GM12865 (cell line): ENCODE results near the gene PABPC3.

Experiments
- DNase-seq: peaks from one replicate; pipeline ENCODE4 v3.0.0; 2010; ENCODE audit warnings: low read depth
- H3K4me3 ChIP-seq: 2 replicates; pipeline ENCODE4 v1.5.1; 2011; ENCODE audit warnings: mild to moderate bottlenecking, low read depth, low read length, control low read depth
- TF ChIP-seq, protein P1 (sequence below): IDR thresholded peaks from 2 replicates; pipeline ENCODE4 v1.5.1; 2011; ENCODE audit warnings: low read length, control low read depth, low read depth, inconsistent platforms; ENCODE audit not compliant: insufficient read depth; ENCODE audit errors: missing control alignments

Gene PABPC3

DNA sequence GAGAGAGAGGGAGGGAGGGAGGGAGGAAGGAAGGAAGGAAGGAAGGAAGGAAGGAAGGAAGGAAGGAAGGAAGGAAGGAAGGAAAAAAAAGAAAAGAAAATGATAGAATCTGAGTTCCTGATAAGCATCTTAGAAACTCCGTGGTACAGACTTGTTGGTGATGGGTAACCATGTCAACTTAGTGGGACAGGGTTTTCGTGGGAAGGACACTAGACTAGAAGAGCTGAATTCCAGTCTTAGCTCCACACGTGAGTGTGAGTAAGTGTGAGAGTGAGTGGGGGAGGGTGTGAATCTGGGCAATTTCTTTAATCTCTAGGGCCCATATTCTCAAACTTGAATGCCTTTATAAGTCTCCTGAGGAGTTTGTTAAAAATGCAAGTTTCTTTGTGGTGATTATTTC, 35.0 kb downstream of the PABPC3 start:
- H3K4me3 ChIP-seq = no peak overlapping the region
- no peak for DNase-seq
- TF ChIP-seq, protein P1, sequence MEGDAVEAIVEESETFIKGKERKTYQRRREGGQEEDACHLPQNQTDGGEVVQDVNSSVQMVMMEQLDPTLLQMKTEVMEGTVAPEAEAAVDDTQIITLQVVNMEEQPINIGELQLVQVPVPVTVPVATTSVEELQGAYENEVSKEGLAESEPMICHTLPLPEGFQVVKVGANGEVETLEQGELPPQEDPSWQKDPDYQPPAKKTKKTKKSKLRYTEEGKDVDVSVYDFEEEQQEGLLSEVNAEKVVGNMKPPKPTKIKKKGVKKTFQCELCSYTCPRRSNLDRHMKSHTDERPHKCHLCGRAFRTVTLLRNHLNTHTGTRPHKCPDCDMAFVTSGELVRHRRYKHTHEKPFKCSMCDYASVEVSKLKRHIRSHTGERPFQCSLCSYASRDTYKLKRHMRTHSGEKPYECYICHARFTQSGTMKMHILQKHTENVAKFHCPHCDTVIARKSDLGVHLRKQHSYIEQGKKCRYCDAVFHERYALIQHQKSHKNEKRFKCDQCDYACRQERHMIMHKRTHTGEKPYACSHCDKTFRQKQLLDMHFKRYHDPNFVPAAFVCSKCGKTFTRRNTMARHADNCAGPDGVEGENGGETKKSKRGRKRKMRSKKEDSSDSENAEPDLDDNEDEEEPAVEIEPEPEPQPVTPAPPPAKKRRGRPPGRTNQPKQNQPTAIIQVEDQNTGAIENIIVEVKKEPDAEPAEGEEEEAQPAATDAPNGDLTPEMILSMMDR = no peak

DNA sequence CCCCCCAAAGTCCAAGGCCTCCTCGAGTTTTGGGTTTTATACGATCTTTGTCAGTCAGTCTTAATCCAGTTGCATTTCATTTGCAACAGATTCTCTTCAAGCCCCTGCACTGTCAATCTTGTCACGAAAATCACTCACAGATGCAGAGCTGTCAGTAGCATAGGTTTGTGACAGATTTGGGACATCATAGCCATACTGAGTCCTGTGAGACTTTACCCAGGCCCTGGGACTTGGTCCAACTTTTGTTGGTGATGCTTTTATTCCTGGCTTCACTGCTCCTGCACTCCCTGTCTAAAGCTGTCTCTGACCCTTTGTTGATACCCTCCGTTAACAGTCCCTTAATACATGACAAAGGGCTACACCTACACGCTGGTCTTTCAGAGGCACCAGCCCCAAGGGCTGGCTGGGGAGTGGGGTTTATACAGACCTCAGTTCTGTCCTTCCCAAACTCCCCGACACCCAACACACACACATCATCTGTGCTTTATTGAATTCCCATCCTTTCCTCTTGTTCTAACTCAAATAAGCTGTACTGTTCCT, 36.0 kb downstream of the PABPC3 start:
- no peak overlapping the region for H3K4me3 ChIP-seq
- DNase-seq = no peak
- TF ChIP-seq, protein P1 = no peak

DNA sequence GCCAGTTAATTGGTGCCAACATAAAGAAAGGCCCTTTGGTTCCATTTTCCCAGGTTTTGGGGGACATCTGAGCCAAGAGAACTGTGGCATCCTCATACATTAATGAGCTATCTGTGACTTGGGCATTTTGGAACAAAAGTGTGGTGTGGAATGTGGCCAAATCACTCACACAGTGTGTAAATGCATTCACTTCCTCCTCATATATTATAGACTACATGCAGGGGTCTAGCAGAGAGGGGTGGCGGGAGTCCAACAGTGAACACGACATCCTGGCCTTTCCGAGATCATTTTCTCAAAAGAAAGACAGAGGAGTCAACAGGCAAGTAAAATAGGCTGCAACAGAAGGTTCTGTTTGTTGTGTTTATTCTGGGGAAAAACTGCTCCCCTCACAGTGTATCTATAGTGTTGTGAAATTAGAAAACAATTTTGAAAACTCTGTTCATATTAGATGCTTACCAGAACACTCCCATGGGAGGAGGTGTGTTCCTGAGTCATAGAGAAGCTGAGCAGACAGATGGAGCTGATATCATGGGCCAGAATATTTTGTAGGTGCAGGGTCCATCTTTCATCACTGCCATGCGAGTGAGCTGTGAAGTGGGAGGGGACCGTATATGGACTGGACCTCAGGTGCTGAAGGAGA, 36.9 kb downstream of the PABPC3 start:
- DNase-seq = no peak
- H3K4me3 ChIP-seq = no peak overlapping the region
- TF ChIP-seq, protein P1 = no peak

DNA sequence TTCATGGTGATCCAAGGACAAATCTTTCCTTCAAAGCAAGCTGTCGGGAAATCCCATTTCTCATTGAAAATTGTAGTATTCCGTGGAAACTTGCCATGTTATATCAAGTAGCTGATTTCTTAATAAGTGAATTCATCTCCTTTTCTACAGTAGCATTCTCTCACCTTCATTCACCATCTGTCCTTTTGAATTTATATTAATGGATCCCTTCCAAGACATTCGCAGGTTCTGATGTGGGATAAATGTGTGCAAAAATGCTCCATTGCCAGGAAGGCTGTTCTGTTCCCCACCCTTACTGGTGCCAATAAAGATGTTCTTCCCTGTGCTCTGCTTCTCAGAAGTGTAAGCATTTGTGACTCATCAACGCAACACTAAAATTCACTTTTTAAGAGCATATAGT, 40.0 kb downstream of the PABPC3 start:
- TF ChIP-seq, protein P1 = no peak
- H3K4me3 ChIP-seq = no peak overlapping the region
- no peak for DNase-seq

DNA sequence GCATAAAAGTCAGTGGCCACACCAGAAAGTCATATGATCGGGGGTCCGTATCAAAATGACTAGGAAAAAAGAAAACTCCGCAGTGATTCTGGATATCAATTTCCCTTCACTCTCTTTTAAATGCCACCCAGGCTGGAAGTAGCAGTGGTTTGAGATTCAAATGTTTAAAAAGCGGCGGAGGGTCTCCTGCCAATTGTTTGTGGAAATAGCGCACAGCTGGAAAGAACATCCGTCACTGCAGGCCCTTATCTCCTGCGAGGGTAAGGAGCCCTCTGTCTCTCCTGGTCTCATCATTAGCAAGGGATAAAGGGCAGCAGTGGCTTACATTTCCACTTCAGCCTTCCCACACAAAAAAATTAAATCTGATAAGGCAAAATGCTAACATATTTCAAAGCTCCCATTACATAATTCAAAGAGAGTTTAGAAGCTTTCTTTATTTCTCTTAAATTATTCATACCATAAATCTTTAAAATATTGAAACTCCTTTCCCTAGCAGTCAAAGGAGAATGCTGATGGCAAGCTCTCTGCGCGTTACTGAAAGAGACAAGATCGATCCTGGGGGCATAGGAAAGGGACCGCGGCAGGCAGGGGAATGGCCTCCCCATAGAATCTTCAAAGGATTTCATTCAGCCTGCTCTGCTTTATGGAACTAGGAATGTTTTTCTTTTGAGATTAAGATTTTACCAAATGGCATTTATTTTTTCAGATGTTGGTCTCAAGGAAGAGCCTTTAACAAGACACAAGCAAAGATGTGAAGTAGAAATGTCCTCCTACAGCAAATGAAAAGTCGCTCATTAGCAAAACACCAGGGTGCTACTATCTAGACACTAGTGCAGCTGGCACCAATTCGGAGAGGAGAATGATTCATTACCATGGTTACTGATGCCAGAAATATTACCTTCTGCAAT, 41.2 kb downstream of the PABPC3 start:
- TF ChIP-seq, protein P1 = no peak
- no peak for DNase-seq
- H3K4me3 ChIP-seq = no peak overlapping the region

DNA sequence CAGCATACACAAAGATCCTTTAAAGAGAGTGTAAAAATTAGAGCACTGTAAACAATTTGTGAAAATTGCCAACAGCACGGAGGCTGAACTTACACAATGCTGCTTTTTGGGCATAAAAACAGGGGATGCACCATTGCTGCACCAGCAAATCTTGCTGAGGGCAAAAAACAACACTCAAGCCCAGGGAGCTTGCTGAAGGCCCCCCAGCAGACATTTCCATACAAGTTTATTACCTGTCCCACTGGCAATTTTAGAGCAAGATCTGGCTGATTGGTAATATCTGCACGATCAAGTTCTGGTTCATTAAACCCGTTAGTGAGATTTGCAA, 41.8 kb downstream of the PABPC3 start:
- TF ChIP-seq, protein P1 = no peak
- no peak overlapping the region for H3K4me3 ChIP-seq

More for the DNA sequence above, 41.8 kb downstream of the PABPC3 start:
- no peak for DNase-seq
